D721Med (cell line): ENCODE measurements around the gene FAAP100.
"Not testable (repeated sequence)": the region's sequence is repeated elsewhere in the genome, so short reads cannot be mapped to it uniquely, and the experiment has no call there.

Source experiments
- DNase-seq: peaks from one replicate; pipeline ENCODE4 v3.0.0; 2011; ENCODE audit warnings: low spot score; ENCODE audit not compliant: insufficient read length
- FAIRE-seq: peaks from 2 replicates; lab custom pipeline; 2011; peaks lifted over from hg19 to GRCh38; lab: Jason Lieb, UNC
- TF ChIP-seq, protein P1 (sequence below): IDR thresholded peaks from 2 replicates; pipeline ENCODE4 v1.5.1; 2012; ENCODE audit warnings: mild to moderate bottlenecking, control low read depth; ENCODE audit not compliant: insufficient read depth; ENCODE audit errors: missing control alignments

Gene FAAP100

DNA sequence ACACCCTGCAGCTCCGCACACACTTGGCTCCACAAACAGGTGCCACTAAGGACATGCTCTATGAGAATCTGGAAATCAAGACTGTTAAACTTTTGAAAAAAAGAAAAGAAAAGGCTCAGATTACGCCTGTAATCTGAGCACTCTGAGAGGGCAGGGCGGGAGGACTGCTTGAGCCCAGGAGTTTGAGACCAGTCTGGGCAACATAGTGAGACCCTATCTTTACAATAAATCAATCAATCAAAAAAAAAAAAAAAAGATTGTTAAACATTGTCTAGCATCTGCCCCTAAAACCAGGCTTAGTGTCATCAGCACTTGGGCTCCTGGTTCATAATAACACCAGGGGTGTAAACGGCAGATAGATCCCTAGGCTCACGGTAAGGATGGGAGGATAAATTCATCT is 37.5 kb upstream of the FAAP100 start:
- TF ChIP-seq, protein P1, sequence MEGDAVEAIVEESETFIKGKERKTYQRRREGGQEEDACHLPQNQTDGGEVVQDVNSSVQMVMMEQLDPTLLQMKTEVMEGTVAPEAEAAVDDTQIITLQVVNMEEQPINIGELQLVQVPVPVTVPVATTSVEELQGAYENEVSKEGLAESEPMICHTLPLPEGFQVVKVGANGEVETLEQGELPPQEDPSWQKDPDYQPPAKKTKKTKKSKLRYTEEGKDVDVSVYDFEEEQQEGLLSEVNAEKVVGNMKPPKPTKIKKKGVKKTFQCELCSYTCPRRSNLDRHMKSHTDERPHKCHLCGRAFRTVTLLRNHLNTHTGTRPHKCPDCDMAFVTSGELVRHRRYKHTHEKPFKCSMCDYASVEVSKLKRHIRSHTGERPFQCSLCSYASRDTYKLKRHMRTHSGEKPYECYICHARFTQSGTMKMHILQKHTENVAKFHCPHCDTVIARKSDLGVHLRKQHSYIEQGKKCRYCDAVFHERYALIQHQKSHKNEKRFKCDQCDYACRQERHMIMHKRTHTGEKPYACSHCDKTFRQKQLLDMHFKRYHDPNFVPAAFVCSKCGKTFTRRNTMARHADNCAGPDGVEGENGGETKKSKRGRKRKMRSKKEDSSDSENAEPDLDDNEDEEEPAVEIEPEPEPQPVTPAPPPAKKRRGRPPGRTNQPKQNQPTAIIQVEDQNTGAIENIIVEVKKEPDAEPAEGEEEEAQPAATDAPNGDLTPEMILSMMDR = no peak
- DNase-seq = no peak
- FAIRE-seq = no peak

DNA sequence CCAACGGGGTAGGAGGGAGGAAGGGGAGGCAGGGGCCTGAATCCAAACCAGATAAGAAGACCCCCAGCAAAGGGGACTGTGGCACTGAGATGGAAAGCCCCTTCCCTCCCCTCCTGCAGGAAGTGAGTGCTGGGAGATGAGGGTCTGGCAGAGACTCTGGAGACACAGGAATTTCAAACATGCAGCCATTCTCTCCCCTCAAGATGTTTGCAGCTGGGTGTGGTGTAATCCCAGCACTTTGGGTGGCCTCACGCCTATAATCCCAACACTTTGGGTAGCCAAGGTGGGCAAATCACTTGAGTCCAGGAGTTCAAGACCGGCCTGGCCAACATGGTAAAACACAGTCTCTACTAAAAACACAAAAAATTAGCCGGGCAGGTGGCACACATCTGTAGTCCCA is 33.9 kb upstream of the FAAP100 start:
- DNase-seq (no peak), FAIRE-seq (no peak)
- TF ChIP-seq, protein P1 = no peak

DNA sequence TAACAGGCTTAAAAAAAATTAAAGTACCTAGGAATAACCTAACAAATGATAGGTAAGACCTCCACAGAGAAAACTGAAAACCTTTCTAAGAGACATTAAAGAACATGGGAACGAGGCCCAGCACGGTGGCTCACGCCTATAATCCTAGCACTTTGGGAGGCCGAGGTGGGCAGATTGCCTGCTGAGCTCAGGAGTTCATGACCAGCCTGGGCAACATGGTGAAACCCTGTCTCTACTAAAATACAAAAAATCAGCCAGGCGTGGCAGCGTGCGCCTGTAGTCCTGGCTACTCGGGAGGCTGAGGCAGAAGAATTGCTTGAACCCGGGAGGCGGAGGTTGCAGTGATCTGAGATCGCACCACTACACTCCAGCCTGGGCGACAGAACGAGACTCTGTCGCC is 32.6 kb upstream of the FAAP100 start:
- DNase-seq, FAIRE-seq: not testable (repeated sequence)

DNA sequence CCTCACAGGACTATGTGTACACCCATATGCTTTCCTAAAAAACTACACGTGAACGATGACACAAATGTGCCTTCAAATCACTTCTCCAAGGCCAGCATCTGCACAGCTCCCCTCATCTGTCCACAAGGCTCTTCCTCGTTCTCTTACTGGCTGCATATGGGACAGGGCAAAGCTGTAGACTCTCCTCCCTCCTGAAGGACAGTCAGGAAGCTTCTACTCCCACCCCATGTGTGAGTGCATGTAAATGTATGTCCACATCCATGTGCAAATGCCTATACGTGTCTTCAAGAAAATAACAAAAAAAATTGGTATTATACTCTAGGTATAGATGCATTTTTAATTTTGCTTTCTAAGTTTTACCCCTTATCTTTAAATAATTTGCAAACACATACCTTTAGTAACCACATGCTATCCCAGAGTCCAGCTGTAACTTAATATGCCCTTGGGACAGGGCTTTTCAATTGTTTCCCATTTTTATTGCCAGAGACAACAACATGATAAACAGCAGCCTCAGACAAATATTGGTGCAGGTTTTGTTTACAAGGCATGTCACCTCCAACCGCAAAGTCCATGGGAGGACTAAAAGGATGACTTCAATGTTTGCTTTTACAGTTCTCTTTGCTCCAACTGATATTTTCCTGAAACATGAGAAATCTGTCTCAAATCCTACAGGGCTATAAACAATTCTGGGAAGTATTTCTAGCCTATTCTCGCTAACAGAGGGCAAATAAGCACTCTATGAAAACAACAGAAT is 31.6 kb upstream of the FAAP100 start:
- TF ChIP-seq, protein P1 = no peak
- DNase-seq (no peak), FAIRE-seq (no peak)

DNA sequence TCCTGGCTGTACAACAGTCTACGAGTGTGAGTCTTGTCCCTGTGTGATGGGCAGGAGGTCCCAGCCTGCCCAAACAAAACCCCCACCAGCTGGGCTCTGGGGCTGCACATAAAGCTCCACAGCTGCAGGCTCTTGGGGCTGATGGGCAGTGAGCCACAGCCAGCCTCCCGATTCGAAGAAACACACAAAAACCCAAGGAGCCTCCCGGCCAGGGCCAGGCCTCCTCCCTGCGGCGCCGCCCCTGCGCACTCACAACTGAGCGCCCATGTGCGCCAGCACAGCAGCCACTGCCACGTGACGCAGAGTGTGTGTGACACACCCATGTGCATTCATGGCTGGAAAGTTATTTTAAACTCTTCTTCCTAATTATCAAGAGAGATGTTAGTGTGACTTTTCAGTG is 30.6 kb upstream of the FAAP100 start:
- FAIRE-seq = no peak
- TF ChIP-seq, protein P1 = no peak
- no peak for DNase-seq

DNA sequence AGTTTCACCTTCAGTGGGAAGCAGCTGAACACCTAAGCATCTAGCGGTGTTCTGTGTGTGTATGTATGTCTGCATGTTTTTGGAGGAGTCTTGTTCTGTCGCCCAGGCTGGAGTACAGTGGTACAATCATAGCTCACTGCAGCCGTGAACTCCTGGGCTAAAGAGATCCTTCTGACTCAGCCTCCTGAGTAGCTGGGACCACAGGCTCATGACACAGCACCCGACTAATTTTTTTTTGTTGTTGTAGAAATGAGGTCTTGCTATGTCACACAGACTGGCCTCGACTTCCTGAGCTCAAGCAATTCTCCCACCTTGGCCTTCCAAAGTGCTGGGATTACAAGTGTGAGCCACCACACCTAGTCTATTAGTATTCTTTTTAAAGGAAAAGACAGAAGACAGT is 30.2 kb upstream of the FAAP100 start:
- TF ChIP-seq, protein P1 = no peak
- no peak for DNase-seq
- no peak for FAIRE-seq

DNA sequence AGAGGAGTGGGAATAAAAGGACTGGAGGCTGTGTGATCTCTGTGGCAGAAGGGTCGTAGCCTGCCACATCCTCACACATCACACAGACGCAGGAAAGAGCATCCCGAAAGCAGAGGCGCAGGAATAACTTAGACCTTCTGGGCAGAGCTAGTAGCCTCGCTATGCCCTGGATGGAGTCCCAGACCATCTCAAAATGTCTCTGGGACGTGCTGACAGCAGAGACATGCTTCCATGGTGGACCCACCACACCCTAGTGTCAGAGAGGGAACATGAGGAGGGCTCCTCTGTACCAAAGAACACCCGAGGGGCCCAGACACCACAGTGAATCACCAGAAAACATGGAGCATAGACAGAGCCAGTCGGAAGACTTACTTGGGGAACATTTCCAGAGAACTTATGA is 29.6 kb upstream of the FAAP100 start:
- TF ChIP-seq, protein P1 = no peak
- no peak for FAIRE-seq
- DNase-seq = no peak
